ENCODE data around the gene TMPRSS7. TPM values are rescaled to one million over a fixed set of nuclear protein-coding genes. Genes with fewer than 3 reads are reported as not detected.

The TMPRSS7 gene
- total RNA-seq, 1 donor from 2014 or later = not detected

- TF ChIP-seq EZH2phosphoT487 (IDR thresholded peaks at IDR 0.05) (no peak), CTCF (IDR thresholded peaks at IDR 0.05) (no peak), EZH2 (IDR thresholded peaks at IDR 0.05) (no peak)
- H3K27ac Mint-ChIP-seq = no peak overlapping the region
- no peak overlapping the region for H3K4me3 Mint-ChIP-seq
Observed at GRCh38 chr3:112010636-112011035, 23.9 kb upstream of the TMPRSS7 start.

GRCh38 chr3:112011376-112011940, 23.1 kb upstream of the TMPRSS7 start:
- peaks cover 54% of the 10 kb centered on the region for H3K4me1 Mint-ChIP-seq
- peak overlapping the region; percentile 52 for H3K27ac Mint-ChIP-seq
- no peak overlapping the region for H3K9ac ChIP-seq

More at GRCh38 chr3:112010636-112011035, 23.9 kb upstream of the TMPRSS7 start:
- Histone ChIP-seq H2AFZ (replicated peaks) (no peak overlapping the region), H4K20me1 (ENCODE audit: low read depth) (peaks cover 16% of the 10 kb centered on the region), H3F3A (ENCODE audit: low read depth) (peaks cover 20% of the 10 kb centered on the region), H3K36me3 (no peaks in the 10 kb centered on the region), H3K27me3 (no peaks in the 10 kb centered on the region), H3K9me3 (ENCODE audit: low read depth) (no peaks in the 10 kb centered on the region), H3K4me3 (no peak overlapping the region), H3K4me1 (no peaks in the 10 kb centered on the region), H3K9ac (no peak overlapping the region), H3K4me2 (no peak overlapping the region), H3K27ac (no peak overlapping the region), H3K79me2 (ENCODE audit: low read depth) (no peaks in the 10 kb centered on the region)
- no peak for DNase-seq (ENCODE audit: low spot score)
- no peaks in the 10 kb centered on the region for H3K9me3 Mint-ChIP-seq
- H3K27me3 Mint-ChIP-seq (ENCODE audit: insufficient read depth, low read depth) = no peaks in the 10 kb centered on the region
- peaks cover 45% of the 10 kb centered on the region for H3K4me1 Mint-ChIP-seq
- peaks cover 56% of the 10 kb centered on the region for H3K36me3 Mint-ChIP-seq

GRCh38 chr3:112012205-112012992, 22.1 kb upstream of the TMPRSS7 start:
- H3K79me2 ChIP-seq (ENCODE audit: low read depth) = no peaks in the 10 kb centered on the region
- Mint-ChIP-seq H3K4me3 (no peak overlapping the region), H3K27ac (no peak overlapping the region), H3K9me3 (no peaks in the 10 kb centered on the region), H3K4me1 (peaks cover 60% of the 10 kb centered on the region), H3K27me3 (ENCODE audit: insufficient read depth, low read depth) (no peaks in the 10 kb centered on the region), H3K36me3 (peaks cover 48% of the 10 kb centered on the region)
- no peak overlapping the region for H3K27ac ChIP-seq
- no peak overlapping the region for H3K4me3 ChIP-seq
- no peak for TF ChIP-seq EZH2phosphoT487 (IDR thresholded peaks at IDR 0.05)
- no peak for TF ChIP-seq CTCF (IDR thresholded peaks at IDR 0.05)
- no peak for TF ChIP-seq EZH2 (IDR thresholded peaks at IDR 0.05)
- peaks cover 16% of the 10 kb centered on the region for H4K20me1 ChIP-seq (ENCODE audit: low read depth)
- H3K4me2 ChIP-seq = no peak overlapping the region
- no peaks in the 10 kb centered on the region for H3K9me3 ChIP-seq (ENCODE audit: low read depth)
- no peak overlapping the region for H2AFZ ChIP-seq (replicated peaks)
- H3K4me1 ChIP-seq = no peaks in the 10 kb centered on the region
- H3K9ac ChIP-seq = no peak overlapping the region
- H3F3A ChIP-seq (ENCODE audit: low read depth) = peaks cover 20% of the 10 kb centered on the region
- no peaks in the 10 kb centered on the region for H3K27me3 ChIP-seq
- H3K36me3 ChIP-seq = no peaks in the 10 kb centered on the region
- DNase-seq (ENCODE audit: low spot score) = no peak

More at GRCh38 chr3:112011376-112011940, 23.1 kb upstream of the TMPRSS7 start:
- Histone ChIP-seq H3K4me2 (no peak overlapping the region), H3K36me3 (no peaks in the 10 kb centered on the region), H3K79me2 (ENCODE audit: low read depth) (no peaks in the 10 kb centered on the region), H3K9me3 (ENCODE audit: low read depth) (no peaks in the 10 kb centered on the region), H3K27ac (no peak overlapping the region), H3K4me3 (no peak overlapping the region), H3K4me1 (no peaks in the 10 kb centered on the region), H3K27me3 (no peaks in the 10 kb centered on the region), H4K20me1 (ENCODE audit: low read depth) (peaks cover 16% of the 10 kb centered on the region), H3F3A (ENCODE audit: low read depth) (peaks cover 20% of the 10 kb centered on the region), H2AFZ (replicated peaks) (no peak overlapping the region)
- TF ChIP-seq CTCF (IDR thresholded peaks at IDR 0.05) = no peak
- TF ChIP-seq EZH2phosphoT487 (IDR thresholded peaks at IDR 0.05) = no peak
- no peak for TF ChIP-seq EZH2 (IDR thresholded peaks at IDR 0.05)
- DNase-seq (ENCODE audit: low spot score) = no peak
- H3K36me3 Mint-ChIP-seq = peaks cover 54% of the 10 kb centered on the region
- H3K9me3 Mint-ChIP-seq = no peaks in the 10 kb centered on the region
- no peak overlapping the region for H3K4me3 Mint-ChIP-seq
- no peaks in the 10 kb centered on the region for H3K27me3 Mint-ChIP-seq (ENCODE audit: insufficient read depth, low read depth)
